GOT3 (cell line): ENCODE measurements around the gene RHBDL1.

ENCODE experiments used
- DNase-seq: peaks from one replicate; lab custom pipeline; 2025; ENCODE audit warnings: mixed read lengths; lab: John Stamatoyannopoulos, UW

The RHBDL1 gene

GRCh38 chr16:636206-637080, 39.0 kb upstream of the RHBDL1 start, which contains the start of gene METTL26:
TSS of gene METTL26 (minus strand) at chr16:636305. CDS start at chr16:636290, 15 bp downstream.
- peak; percentile 90 for DNase-seq

GRCh38 chr16:637081-638018, 38.1 kb upstream of the RHBDL1 start:
- no peak for DNase-seq

DNA sequence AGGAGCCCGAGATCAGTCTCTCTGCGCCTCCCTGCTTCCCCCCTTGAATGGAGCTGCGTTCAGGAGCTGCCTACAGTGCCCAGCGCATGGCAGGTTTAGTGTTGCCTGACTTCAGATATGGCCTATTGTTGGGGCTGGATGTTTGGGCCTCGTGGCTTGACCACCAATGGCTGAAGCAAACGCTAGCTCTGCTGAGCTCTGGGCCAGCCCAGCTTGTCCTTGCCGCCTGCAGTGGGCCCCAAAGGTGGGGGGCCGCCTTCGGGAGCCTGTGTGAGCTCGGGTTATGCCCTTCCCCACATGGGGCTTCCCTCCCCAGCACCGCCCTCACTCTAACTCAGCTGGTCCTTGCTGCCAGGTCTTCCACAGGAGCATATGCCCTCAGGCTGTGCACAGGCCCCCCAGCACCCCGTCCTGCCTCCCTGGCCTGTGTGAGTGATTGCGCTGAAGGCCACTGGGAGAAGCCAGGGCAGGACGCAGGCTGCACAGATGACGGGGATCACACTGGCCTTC, 37.4 kb upstream of the RHBDL1 start:
- no peak for DNase-seq

- no peak for DNase-seq
These were observed 36.6 kb upstream of the RHBDL1 start for GRCh38 chr16:638836-639235.

DNA sequence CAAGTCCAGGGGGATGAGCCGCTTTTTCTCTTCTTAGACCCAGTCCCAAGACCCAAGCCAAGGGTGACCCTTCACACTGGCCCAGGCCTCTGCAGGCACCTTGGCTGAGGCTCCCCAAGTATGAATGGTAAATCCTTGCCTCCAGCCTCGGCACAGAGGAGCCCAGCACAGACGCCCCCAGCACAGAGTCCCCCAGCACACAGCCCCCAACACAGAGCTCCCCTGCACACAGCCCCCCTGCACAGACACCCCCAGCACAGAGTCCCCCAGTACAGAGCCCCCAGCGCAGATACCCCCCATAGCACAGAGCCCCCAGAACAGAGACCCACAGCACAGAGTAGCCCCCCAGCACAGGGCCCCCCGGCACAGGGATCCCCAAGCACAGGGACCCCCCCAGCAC, 34.9 kb upstream of the RHBDL1 start:
- no peak for DNase-seq

DNA sequence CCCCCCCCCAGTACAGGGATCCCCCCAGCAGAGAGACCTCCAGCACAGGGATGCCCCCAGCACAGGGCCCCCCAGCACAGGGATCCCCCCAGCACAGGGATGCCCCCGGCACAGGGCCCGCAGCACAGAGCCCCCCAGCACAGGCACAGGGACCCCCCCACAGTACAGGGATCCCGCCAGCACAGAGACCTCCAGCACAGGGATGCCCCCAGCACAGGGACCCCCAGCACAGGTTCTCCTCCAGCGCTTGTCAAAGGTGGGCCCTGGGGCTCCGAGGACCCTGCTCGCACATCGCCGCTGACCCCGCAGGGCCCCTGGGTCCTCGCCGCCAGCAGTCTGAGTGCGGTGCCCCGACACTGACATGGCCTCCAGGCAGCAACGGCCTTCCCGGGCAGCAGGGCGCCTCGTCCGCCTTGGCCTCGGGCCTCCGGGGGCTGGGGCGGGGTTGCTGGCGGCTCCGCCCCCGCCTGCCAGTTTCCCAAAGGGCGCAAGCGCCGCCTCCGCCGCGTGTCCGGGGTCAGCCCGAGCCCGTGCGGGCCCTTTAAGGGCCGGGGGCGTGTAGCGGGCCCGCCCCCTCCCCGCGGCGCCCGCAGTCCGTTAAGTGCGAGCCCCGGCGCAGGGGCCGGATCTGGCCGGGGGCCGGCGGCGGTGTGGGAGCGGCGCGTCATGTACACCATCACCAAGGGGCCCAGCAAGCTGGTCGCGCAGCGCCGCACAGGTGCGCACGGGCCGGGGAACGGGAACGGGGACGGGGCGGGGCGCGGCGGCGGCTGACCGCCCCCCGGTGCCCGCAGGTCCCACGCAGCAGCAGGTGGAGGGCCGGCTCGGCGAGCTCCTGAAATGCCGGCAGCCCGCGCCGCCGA, 33.9 kb upstream of the RHBDL1 start, which contains the start of gene MCRIP2:
TSS of gene MCRIP2 (plus strand) at position 503 of the 863 bp plus-strand sequence. CDS start at position 667, 164 bp downstream.
- peak; percentile 29 for DNase-seq

GRCh38 chr16:642189-643049, 33.1 kb upstream of the RHBDL1 start:
- DNase-seq: no peak

- no peak for DNase-seq
These were observed 32.5 kb upstream of the RHBDL1 start for GRCh38 chr16:643050-643368.

- no peak for DNase-seq
These were observed 30.9 kb upstream of the RHBDL1 start for GRCh38 chr16:644556-644955.

- DNase-seq: no peak
These were observed 29.4 kb upstream of the RHBDL1 start for GRCh38 chr16:645852-646678.

GRCh38 chr16:646679-647172, 28.7 kb upstream of the RHBDL1 start:
- no peak for DNase-seq

- no peak for DNase-seq
These were observed 28.1 kb upstream of the RHBDL1 start for GRCh38 chr16:647173-647902.

DNA sequence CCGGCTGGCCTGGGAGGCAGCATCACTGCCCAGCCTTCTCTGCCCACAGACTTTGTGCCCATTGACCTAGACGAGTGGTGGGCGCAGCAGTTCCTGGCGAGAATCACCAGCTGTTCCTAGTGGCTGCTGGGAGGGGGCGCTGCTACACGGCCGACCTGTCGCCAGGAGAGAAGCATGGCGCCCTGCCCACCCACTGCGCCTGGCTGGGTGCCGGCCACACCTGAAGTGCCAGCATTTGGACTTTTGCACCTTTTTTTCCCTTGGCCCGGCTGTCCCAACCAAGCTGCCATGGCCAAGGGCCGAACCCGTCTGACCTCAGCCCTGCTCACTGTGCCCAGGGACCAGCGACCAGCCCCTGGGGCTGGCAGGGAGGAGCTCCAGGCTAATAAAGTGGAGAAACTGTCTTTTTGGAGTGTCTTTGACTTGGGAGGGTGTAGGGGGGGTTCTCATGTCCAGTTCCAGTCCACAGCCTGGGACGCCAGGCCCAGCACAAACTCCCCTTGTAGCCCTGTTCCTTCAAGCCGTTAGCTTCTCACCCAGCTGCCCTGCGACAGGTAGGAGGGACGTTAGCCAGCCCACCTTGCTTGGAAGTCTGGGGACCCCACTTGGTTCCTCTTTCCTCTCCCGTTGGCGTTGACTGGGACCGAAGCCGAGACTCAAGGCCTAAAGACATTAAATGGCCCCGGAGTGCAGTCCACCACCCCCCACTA, 27.2 kb upstream of the RHBDL1 start:
- DNase-seq: no peak

GRCh38 chr16:648781-649589, 26.5 kb upstream of the RHBDL1 start, which contains the start of gene WDR90:
TSS of gene WDR90 (plus strand) at chr16:649365. CDS start at chr16:649417, 52 bp downstream.
- peak; percentile 77 for DNase-seq

- no peak for DNase-seq
These were observed 25.8 kb upstream of the RHBDL1 start for GRCh38 chr16:649631-650030.

- no peak for DNase-seq
These were observed 23.6 kb upstream of the RHBDL1 start for GRCh38 chr16:651844-652243.
